ENCODE measurements around the gene ACE.

- TF ChIP-seq CTCF (conservative IDR thresholded peaks at IDR 0.05; ENCODE audit: low read depth in 2 of 2): no peak
- no peak for TF ChIP-seq EZH2 (IDR thresholded peaks at IDR 0.05; ENCODE audit: low read depth, unreplicated experiment)
- TF ChIP-seq EZH2phosphoT487 (IDR thresholded peaks at IDR 0.05; ENCODE audit: unreplicated experiment): no peak
- no peak for TF ChIP-seq JUNB (IDR thresholded peaks at IDR 0.05; ENCODE audit: unreplicated experiment)
- TF ChIP-seq POLR2AphosphoS5 (IDR thresholded peaks at IDR 0.05; ENCODE audit: low read depth): no peak
- TF ChIP-seq REST (IDR thresholded peaks at IDR 0.05; ENCODE audit: unreplicated experiment): no peak
- no peak for TF ChIP-seq NANOG (IDR thresholded peaks at IDR 0.05; ENCODE audit: borderline replicate concordance)
Measured at GRCh38 chr17:63519116-63519881, 42.4 kb downstream of the ACE start.
